NCI-H460 (cell line): ENCODE results near the gene SNHG17. TPM values are rescaled to one million over a fixed set of nuclear protein-coding genes. Genes with fewer than 3 reads are reported as not detected.
"Not testable (repeated sequence)": the region's sequence is repeated elsewhere in the genome, so short reads cannot be mapped to it uniquely, and the experiment has no call there.

Experiments used
- DNase-seq: peaks from one replicate; pipeline ENCODE4 v3.0.0-alpha.2; 2016; ENCODE audit warnings: low read depth; ENCODE audit errors: extremely low read depth
- total RNA-seq: library from RNA; depleted of rRNA; stranded (reverse); fragments of >200 nt; shearing (Covaris generic); gene quantifications from 2 replicates; pipeline ENCODE4 v1.2.3, GENCODE V29; 2014

The SNHG17 gene
- total RNA-seq, 1 experiment from 2014 or later = 70.0 TPM

- DNase-seq = no peak
Measured at GRCh38 chr20:38421915-38422314, 13.2 kb downstream of the SNHG17 start.

GRCh38 chr20:38420388-38421085 is 14.6 kb downstream of the SNHG17 start:
- no peak for DNase-seq

- no peak for DNase-seq
Measured at GRCh38 chr20:38418509-38419204, 16.5 kb downstream of the SNHG17 start.

- DNase-seq = no peak
Measured at GRCh38 chr20:38414769-38415450, 20.2 kb downstream of the SNHG17 start.

GRCh38 chr20:38412877-38413577 is 22.1 kb downstream of the SNHG17 start:
- DNase-seq = no peak

GRCh38 chr20:38407822-38408221 is 27.3 kb downstream of the SNHG17 start:
- not testable (repeated sequence) for DNase-seq

GRCh38 chr20:38407321-38407720 is 27.8 kb downstream of the SNHG17 start:
- DNase-seq = no peak

- no peak for DNase-seq
Measured at GRCh38 chr20:38406476-38406875, 28.7 kb downstream of the SNHG17 start.

GRCh38 chr20:38405132-38405531 is 30.0 kb downstream of the SNHG17 start:
- no peak for DNase-seq

- DNase-seq = no peak
Measured at GRCh38 chr20:38404016-38404415, 31.1 kb downstream of the SNHG17 start.

GRCh38 chr20:38402816-38403215 is 32.3 kb downstream of the SNHG17 start:
- DNase-seq = no peak

- DNase-seq = no peak
Measured at GRCh38 chr20:38402089-38402488, 33.0 kb downstream of the SNHG17 start.

- DNase-seq = not testable (repeated sequence)
Measured at GRCh38 chr20:38395751-38396395, 39.3 kb downstream of the SNHG17 start.

GRCh38 chr20:38395165-38395564 is 40.0 kb downstream of the SNHG17 start:
- no peak for DNase-seq

GRCh38 chr20:38393259-38393658 is 41.9 kb downstream of the SNHG17 start:
- no peak for DNase-seq

- no peak for DNase-seq
Measured at GRCh38 chr20:38392356-38392755, 42.8 kb downstream of the SNHG17 start.

GRCh38 chr20:38387953-38388352 is 47.2 kb downstream of the SNHG17 start:
- DNase-seq = no peak

GRCh38 chr20:38386851-38387250 is 48.3 kb downstream of the SNHG17 start:
- DNase-seq = no peak

- DNase-seq = no peak
Measured at GRCh38 chr20:38386004-38386403, 49.1 kb downstream of the SNHG17 start.

GRCh38 chr20:38383147-38383546 is 52.0 kb downstream of the SNHG17 start:
- DNase-seq = no peak

- DNase-seq = not testable (repeated sequence)
Measured at GRCh38 chr20:38377838-38378237, 57.3 kb downstream of the SNHG17 start.
